ENCODE measurements around the gene TEKT5.
"Not testable (repeated sequence)": the region's sequence is repeated elsewhere in the genome, so short reads cannot be mapped to it uniquely, and the experiment has no call there.

The TEKT5 gene

DNA sequence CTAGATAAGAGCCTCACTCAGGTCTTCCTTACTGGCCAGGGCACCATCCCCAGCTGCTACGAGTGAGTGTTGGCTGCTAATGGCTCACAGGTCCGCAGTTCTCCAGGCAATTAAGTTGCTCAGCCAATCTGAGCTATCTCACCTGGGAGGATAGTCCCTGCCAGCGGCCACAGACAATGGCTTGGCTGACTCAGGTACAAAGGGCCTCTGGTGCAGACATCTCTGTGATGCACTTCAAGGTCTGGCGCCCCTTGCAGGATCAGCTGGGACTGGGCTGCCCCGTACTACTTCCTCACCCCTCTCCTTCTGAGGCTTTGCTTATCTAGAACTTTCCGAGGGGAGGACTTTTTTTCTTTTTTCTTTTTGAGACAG lies 65.2 kb downstream of the TEKT5 start:
- ATAC-seq = no peak

DNA sequence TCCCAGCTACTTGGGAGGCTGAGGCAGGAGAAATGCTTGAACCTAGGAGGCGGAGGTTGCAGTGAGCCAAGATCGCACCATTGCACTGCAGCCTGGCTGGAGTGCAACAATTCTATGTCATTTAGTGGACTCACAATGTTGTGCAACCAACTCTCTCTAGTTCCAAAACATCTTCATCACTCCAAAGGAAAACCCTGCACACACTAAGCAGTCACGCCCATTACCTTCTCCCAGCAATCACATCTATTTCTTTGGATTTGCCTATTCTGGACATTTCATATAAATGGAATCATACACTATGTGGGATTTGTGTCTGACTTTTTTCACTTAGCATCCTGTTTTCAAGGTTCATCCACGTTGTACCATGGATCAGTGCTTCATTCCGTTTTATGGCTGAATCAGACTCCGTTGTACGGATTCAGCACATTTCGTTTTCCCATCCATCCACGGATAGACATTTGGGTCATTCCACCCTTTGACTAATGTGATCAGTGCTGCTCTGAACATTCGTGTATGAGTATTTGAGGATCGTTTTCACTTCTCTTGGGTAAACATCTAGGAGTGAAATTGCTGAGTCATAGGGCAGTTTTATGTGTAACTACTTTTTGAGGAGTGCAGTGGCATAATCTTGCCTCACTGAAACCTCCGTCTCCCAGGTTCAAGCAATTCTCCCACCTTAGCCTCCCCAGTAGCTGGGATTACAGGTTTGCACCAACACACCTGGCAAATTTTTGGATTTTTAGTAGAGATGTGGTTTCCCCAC lies 69.0 kb downstream of the TEKT5 start:
- ATAC-seq = no peak

DNA sequence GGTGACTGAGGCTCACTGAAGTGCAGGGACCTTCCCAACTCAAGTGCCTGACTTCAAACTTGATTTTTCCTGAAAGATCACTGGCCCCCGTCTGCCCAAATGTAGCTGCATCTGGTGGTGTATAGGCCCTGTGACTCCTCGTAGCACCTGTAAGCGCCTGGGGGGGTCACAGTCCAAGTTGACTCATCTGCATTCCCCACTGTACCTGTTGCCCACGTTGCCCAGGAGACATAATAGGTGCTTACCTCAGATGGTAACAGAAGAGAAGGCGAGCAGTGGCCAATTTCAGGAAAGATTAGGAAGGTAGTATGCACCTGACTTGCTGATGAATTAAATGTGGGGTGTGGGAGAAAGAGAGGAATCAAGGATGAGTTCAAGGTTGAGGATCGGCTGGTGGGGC lies 70.2 kb downstream of the TEKT5 start:
- ATAC-seq = no peak

DNA sequence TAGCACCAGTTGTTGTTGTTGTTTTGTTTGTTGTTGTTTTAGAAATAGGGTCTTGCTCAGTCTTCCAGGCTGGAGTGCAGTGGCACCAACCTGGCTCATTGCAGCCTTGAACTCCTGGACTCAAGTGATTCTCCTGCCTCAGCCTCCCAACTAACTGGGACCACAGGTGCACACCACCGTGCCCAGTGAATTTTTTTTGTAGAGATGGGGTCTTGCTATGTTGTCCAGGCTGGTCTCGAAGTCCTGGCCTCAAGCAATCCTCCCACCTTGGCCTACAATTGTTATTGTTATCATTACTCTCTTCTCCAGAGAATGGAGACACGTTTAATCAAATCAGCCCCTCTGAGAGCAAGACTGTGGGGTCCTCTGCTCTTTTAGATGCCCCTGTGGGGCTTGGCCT lies 71.7 kb downstream of the TEKT5 start:
- no peak for ATAC-seq

DNA sequence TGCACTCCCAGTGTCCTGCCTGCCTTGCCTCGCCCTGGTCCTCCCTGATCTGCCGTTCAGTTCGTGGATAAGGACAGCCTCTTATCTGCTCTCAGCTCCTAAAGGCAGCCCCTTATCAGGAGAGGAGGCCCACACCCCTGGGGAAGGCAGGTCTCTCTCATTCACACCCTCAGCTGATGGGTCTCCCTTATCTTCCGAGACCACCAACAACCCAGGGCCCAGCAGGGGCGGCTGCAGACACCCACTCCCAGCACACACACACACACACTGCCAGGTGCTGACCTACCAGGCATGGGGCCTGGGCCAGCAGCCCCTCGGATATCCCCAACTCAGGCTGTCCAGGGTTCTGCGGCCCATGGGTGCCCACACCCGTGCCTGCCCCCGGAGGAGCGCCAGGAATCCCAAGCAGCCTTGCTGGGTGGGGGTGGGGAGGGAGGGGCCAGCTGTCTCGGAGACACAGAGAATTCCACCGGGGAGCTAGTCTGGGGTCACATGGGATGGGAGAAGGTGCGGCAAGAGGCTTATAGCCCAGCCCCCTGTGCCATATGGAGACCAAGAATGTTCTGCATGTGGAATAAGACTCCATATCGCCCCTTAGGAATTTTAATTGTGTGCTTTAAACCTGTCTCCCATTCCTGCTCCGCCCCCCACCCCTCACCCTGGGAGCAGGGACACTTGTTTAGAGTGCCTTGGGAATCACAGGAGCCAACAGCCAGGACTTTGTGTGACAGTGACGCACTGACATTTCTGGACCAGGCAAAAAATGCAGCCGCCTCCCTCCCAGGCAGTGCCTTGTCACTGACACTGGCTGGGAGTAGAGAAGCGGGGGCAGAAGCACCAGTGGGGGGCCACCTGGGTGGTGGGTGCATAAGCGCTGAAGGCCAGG lies 72.5 kb downstream of the TEKT5 start:
- ATAC-seq = no peak

DNA sequence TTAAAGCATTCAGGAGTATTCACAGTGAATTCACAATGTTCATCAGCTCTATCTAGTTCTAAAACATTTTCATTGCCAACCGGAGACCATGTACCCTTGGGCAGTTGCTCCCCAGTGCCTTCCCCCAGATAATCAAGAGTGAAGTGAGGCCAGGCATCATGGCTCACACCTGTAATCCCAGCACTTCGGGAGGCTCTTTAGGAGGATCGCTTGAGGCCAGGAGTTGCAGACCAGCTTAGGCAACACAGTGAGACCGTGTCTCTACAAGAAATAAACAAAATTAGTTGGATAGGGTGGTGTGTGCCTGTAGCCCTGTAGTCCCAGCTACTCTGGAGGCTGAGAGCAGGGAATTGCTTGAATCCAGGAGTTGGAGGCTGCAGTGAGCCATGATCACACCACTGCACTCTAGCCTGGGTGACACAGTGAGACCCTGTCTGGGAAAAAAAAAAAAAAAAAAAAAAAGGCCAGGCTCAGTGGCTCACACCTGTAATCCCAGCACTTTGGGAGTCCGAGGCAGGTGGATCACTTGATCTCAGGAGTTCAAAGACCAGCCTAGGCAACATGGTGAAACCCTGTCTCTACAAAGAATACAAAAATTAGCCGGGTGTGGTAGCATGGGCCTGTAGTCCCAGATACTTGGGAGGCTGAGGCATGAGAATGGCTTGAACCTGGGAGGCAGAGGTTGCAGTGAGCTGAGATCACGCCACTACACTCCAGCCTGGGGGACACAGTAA lies 73.3 kb downstream of the TEKT5 start:
- not testable (repeated sequence) for ATAC-seq

DNA sequence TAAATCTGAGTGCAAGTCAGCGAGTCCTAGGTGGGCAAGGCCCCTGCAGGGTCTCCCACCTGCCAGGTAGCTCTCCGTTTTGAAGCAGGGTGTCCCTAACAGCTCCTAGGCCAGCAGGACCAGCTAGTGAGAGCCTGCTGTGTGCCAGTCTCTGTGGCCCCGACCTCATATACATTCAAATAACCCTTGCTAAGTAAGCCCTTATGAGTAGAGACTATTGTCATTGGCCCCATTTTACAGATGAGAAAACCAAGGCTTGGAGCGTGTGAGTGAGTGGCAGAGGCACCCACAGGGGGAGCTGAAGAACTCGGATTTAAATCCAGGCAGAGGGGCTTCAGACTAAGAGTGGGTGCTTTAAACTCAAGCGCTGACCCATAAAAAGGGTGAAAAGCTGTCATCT lies 74.6 kb downstream of the TEKT5 start:
- ATAC-seq = no peak

DNA sequence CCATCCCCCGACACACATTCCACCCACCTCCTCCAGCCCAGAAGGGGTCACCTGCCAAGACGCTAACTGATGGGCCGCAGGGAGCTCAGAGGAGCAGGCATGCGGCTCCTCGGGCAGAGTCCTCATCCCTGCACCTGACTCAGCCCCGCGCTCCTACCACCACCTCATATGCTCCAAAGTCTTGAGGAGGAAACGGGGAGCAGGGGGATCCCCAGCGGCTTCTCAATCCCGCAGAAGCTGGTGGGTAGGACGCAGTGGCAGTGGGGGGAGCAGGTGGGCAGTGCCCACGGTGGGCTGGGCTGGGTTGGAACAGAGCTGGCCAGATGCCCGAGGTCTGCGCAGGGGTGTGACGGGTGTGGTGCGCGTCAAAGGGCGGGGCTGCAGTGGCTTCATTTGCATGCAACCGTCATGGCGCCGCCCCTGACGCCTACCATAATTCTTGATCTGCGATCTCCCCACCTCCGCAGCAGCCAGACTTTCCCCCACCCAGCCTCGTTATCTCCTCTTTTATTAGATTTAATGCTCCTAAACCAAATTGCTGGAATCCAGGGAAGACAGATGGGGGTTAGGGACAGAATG lies 75.4 kb downstream of the TEKT5 start:
- no peak for ATAC-seq

DNA sequence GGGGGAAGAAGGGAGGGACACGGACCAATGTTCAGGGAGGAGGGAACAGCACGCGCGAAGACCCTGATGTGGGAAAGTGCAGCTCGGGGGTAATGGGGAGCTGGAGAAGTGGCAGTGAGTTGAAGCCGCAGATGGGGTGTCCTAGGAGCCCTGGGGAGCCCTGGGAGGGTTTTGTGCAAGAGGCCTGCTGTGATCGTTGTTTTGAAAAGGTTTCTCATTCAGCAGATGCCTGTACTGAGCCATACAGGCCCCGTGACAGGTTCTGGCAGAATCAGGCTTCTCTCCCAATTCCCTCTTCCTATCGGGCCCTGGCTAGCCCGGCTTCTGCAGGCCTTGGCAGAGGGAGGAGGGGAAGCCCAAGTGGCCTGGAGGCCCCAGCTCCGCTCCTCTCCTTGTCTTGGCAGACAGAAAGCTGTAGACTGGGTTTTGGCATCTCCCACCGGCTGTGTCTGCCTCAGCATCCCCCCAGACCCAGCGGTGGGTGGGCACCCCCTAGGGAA lies 76.0 kb downstream of the TEKT5 start:
- no peak for ATAC-seq

DNA sequence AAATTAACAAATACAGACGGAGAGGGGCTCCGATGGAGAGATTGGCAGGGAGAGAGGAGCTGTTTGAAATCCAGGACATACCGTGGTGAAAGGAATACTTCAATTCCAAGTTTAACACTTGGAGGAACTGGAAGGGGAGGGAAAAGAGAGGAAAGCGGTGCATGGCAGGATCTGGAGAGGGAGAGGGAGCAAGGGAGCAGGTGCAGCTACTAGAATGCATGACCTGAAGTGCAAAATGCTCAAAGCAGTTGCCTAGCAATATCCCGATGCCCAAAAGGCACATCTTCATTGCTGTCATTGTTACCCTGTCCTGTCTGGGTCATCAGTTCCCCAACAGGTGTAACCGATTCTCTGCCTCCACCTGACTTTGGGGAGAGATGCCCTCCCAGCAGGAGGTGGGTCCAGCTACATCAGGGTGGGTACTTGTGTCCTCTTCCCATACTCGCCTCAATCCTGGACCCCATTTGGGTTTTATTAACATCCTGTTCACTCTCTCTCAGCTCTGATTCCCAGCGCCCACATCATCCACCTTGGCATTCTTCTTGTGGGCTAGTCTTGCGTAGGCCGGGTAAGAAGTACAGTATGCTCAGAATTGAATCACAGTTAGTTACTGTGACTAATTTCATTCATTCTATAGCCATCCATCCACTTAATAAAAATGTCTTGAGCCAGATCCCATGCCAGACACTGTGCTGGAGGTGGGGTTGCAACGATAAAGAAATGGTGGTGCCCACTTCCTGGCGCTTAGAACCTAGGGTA lies 76.9 kb downstream of the TEKT5 start:
- ATAC-seq = no peak

DNA sequence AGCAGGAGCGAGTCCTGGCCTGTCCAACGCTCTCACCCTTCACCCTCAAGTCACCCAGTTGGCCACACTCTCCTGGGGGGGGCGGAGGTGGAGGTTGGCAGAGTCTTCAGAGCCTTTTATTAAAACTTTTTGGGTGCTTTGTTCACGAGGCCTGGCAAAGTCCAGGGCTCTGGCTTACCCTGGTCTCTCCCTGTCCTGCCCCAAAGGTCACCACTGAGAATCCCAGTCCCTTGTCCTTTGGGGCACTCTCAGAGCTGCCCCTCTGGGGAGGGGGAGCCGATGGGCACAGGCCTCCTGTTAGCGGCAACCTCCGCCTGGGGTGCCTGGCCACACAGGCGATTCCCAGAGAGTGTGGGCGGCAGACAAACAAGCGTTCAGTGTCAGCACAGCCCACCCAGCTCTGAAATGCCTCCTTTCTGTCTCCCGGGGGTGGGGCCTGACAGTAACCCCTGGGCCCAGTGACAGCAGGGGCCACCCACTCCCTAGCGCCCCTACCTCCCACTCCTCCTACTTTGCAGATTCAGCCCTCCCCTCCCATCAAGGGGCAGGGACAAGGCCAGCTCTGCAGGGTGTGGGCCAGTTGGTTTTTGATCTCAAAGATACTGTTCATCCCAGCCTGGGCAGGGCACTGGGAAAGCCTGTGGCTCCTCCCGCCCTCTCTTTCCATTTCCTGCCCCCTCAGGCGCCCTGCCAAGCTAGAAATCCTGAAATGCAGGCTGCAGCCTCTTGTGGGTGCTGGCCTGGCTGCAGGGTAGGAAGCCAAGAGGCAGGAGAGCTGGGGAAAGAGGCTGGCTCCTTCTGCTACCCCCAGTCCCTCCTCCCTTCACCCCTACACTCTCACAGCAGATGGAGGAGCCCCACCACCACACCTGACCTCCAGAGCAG lies 77.7 kb downstream of the TEKT5 start:
- no peak for ATAC-seq

DNA sequence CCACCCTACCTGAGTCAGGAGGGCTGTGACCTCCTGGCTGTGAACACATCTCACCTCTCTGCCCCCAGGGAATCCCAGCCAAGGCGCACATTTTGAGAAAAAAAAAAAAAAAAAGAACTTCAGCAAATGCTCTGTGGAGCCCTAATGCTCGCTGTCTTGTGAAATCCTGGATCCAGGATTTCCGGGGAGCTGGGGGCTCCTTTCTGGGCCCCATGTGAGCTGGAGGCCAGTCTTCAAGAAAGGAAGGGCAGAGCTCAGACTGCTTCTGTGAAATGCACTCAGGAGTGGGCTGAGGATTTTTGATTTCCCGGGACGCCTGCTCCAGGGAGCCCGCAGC lies 78.3 kb downstream of the TEKT5 start:
- no peak for ATAC-seq

DNA sequence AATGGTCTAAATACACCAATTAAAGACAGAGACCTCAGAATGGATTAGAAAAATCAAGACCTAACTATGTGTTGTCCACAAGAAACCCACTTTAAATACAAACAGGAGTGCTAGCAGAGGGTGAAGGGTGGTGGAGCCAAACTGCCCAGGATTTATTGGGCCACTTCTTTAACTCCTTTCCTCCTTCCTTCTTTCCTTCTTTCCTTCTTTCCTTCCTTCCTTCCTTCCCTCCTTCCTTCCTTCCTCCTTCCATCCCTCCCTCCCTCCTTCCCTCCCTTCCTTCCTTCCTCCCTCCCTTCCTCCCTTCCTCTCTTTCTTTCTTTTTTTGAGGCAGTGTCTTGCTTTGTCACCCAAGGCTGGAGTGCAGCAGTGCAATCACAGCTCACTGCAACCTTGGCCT lies 80.0 kb downstream of the TEKT5 start:
- no peak for ATAC-seq

DNA sequence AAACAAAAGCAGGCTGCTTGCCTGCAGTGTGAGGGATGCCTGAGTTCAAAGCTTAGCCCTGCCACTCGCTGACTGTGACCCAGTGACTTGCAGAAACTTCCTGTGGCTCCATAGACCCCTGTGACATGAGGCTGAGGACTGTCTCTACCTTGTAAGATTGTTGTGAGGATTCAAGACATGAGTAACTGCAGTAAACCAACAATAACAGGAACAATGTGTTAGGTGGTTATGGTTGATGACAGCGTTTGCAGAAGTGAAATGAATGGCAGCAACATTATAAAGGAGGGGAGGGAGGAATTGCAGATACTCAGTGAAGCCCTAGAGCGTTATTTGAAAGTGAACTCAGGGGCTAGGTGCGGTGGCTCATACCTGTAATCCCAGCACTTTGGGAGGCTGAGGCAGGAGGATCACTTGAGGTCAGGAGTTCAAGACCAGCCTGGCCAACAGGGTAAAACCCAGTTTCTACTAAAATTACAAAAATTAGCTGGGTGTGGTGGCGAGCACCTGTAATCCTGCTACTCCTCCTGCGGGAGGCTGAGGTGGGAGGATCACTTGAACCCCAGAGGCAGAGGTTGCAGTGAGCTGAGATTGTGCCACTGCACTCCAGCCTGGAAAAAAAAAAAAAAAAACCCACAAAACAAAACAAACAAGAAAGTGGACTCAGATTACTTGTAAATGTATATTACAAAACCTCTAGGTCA lies 80.8 kb downstream of the TEKT5 start:
- no peak for ATAC-seq

DNA sequence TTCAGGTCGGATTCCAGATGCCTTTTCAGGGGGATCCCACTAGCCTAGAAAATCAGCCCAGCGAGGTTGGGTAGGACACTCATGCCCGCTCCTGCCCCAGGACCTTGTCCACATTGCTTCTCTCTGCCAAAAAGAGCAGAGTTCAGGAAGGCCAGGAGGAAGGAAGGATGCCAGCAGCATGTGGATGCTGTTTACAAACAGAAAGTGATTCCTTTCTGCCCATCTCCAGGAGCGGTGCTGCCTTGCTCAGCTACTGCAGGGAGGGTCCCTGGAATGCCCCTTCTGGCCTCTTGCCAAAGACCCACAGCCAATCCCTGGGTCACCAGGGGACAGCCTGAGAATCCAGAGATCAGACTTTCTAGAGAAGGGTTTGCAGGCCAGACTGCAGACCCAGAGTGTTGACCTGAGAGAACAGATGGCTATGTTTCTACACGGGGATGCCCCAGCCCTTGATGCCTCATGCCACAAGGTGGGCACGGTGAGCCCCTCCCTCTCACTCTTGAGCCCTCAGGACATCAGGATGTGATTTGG lies 82.0 kb downstream of the TEKT5 start:
- ATAC-seq = no peak

DNA sequence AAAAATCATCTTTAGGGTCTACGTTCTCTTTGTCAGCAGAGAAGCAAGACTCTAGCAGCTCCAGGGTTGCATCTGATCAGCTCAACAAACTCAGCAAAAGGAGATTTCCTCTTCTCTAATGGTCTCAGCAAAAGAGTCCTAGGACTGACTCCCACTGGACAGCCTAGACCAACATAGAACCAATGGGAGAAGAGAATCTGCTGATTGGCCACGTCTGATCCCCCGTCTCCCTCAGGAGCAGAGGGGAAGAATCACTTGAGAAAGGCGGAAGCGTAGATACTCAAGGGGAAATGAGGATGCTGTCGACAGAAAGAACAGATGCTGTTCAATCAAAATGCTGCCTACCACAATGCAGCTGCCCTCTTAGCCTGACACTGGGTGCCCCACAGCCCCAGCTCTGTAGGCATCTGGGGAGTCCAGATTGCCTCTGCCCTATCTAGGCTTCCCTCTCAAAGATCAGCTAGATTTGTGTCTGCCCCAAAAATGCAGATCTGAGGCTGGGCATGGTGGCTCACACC lies 82.8 kb downstream of the TEKT5 start:
- ATAC-seq = no peak

DNA sequence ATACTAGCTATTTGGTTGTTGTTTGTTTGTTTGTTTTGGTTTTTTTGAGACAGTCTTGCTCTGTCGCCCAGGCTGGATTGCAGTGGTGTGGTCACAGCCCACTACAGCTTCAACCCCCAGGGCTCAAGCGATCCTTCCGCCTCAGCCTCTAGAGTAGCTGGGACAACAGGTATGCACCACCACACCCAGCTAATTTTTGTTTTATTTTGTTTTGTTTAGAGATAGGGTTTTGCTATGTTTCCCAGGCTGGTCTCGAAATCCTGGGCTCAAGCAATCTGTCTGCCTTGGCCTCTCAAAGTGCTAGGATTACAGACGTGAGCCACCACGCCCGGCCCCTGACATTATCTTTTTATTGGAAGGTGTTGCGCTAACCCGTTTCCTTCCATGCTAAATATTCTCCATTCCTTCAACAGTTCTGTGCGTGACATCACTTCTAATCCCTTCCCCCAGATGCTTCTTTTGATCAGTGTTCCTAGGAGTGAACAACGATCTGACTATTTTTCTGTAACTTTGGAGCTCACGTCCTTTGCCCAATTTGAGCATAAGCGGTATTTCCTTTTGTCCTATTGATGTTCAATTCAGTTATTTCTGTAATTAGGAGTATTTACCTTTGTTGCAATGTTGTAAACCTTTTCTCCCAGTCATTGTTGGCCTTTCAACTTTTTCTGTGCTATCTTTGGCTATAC lies 84.1 kb downstream of the TEKT5 start:
- ATAC-seq = no peak

DNA sequence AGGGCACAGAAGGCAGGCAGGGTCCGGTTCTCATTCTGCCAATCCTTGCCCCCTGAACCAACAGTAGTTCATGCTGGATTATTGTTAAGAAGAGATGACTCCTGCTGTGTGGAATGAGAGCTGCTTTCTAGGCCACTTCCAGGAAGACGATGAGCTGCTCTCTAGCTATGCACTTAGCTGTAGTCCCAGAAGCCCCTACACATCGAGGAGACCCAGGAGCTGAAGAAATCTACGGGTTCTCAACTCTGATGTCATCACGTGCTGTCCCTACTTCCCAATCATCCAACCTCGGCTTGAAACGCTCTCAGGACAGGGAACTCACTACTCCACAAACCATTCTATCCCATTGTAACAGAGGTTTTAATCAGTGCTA lies 85.3 kb downstream of the TEKT5 start:
- ATAC-seq = no peak

DNA sequence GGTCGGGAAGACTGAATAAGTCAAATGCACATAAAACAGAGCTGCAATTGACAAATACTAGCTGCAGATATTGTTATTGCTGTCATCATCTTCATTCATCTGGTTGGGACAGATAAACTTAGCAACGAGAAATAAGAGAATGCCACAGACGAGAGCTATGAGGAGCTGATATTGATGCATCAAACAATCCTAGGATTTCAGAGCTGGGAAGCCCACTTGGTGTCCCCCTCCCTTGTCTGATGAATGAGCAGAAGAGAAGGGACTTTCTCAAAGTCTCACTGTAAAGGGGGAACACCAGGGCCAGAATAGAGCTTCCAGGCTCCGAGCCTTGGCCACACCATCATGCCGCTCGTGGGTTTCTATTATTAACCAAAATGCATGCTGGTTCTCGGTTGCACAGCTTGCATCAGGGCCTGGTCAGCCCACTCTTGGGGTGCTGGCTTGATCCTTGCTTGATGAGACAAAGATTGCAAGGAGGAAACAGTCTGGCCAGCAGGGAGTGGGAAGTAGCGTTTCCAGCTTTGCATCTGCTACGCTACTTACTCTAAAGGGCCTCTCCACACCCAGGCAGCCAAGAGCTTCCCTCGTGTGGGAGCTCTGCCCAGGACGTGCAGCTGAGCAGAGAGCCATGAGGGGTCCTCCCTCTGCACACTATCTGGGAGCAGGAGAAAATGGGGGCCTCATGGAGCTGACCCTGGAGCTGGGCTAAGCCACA lies 85.9 kb downstream of the TEKT5 start:
- ATAC-seq = no peak

Data from activated CD4-positive, CD25-positive, alpha-beta regulatory T cell treated with anti-CD3 and anti-CD28 coated beads, Interleukin-2, amount 50 U/mL, for 24 hours (primary cell).